A549 treated with CpdA at 1 μM for 4 hours (cell line): ENCODE data around the gene ZNF492. TPM values are rescaled to one million over a fixed set of nuclear protein-coding genes. Genes with fewer than 3 reads are reported as not detected.

ENCODE experiments used
- total RNA-seq: library from RNA; stranded (reverse); fragments of 200-300 nt; extraction: Qiagen RNA extraction; gene quantifications from 5 replicates; pipeline ENCODE4 v1.2.3, GENCODE V29; 2022; ENCODE audit warnings: low read depth

Gene ZNF492
- not detected in 5 replicates for total RNA-seq

DNA sequence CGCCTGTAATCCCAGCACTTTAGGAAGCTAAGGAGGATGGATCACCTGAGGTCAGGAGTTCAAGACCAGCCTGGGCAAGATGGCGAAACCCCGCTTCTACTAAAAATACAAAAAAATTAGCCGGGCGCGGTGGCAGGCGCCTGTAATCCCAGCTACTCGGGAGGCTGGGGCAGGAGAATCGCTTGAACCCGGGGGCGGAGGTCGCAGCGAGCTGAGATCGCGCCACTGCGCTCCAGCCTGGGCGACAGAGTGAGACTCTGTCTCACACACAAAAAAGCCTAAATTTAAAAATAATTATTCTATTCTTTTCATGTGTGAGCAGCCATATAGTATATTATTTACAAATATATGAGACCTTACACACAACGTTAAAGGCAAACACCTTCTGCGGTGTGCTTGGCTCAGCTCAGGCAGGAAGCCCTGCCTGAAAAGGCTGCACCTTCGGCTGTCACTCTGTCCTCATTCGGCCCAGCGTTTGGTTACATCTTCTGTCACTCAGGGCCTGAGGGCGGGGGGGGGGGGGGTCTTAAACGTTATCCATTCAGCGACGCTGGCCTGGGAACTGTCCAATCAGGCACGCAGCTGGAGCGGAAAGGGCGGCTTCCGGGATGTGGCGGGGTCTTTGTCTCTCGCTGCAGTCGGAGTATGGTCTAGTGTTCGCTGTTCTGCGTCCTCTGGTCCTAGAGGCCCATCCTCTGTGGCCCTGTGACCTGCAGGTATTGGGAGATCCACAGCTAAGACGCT, at the start of gene ZNF492:
Gene ZNF492 (plus strand): TSS at position 619 of the 744 bp plus-strand sequence. CDS start 19,076 bp downstream, outside the sequence.

Other genes starting within 250 kb of the ZNF492 start
- not detected in 5 replicates for gene ZNF98, start 212.0 kb upstream of the ZNF492 start, total RNA-seq
- gene ZNF99, start 149.8 kb downstream of the ZNF492 start, total RNA-seq, result not detected in 5 replicates
- gene ZNF723, start 198.0 kb downstream of the ZNF492 start, total RNA-seq, result not detected in 5 replicates